GM12873 (cell line): ENCODE results near the gene C2orf80.

Experiments used
- TF ChIP-seq, protein P1 (sequence below): IDR thresholded peaks from 2 replicates; pipeline ENCODE4 v1.5.1; 2012; ENCODE audit warnings: low read depth, mild to moderate bottlenecking, moderate library complexity, low read length, control low read depth; ENCODE audit not compliant: insufficient read depth; ENCODE audit errors: missing control alignments

C2orf80 gene

DNA sequence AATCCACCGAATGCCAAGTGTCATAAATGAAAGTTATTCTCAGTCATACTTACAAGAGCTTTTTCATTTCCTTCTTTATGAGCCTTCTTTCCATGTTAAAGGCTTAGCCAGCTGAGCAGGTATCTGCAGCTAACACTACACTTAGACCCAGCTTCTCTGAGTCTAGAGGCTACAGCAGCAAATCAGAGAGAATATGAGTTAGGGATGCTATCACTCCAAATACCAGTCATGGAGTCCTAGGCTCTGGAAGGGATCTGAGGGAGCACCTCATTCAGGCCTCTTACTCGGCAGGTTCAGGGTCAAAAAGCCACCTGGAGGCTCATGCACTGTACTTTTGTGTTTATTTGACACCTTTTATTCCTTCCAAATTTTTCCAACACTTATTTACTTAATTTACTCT is 2.9 kb downstream of the C2orf80 start:
- TF ChIP-seq, protein P1, sequence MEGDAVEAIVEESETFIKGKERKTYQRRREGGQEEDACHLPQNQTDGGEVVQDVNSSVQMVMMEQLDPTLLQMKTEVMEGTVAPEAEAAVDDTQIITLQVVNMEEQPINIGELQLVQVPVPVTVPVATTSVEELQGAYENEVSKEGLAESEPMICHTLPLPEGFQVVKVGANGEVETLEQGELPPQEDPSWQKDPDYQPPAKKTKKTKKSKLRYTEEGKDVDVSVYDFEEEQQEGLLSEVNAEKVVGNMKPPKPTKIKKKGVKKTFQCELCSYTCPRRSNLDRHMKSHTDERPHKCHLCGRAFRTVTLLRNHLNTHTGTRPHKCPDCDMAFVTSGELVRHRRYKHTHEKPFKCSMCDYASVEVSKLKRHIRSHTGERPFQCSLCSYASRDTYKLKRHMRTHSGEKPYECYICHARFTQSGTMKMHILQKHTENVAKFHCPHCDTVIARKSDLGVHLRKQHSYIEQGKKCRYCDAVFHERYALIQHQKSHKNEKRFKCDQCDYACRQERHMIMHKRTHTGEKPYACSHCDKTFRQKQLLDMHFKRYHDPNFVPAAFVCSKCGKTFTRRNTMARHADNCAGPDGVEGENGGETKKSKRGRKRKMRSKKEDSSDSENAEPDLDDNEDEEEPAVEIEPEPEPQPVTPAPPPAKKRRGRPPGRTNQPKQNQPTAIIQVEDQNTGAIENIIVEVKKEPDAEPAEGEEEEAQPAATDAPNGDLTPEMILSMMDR: no peak

DNA sequence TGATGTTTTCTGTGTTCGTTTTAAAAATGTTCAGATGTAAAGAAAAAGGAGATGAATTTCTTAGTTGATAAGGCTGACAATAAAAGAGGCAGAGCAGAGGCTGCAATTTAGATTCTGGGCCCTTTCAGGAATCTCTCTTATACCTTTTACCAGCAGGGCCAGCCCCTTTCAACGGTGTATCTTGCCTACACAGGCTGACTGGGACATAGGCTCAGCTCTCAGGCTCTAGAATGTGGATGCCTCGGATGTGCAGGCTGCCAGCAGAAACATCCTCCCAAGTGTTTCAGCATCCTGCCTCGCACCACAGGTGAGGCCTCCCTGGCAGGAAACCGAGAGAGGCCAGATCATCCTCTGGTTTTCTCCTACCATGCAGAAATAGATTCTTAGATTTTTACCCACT is 3.4 kb downstream of the C2orf80 start:
- TF ChIP-seq, protein P1: no peak

DNA sequence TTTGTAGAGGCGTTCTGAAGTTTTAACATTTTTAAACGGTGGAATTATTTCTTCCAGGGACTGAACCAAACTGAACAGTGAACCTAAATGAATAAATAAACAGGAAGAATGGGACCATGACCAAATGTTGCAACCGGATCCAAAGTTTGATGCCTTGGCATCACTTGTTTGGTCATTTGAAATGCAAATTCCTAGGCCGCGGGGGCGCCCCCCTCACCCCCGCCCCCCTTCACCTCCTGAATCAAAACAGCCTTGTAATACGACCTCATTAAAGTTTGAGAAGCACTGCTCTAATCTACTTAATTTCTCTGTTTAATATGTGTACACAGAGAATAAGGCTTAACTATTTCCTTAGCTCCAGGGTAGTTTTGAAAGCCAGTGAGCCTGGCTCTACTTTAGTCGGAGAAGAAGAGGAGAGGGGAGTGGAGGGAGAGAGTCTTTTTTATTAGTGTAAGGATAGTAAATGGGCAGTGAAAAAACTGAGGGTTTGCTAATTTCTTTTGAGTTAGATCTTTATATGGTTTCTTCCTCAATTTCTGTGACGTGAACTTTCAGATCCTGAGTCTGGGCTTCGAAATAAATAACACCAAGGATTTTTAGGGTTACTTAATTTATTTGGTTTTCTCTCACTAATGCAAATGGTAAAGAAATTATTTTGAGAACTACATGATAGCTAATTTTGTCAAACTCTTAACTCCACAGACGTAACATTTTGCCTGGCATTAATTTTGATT is 5.7 kb downstream of the C2orf80 start:
- TF ChIP-seq, protein P1: no peak

DNA sequence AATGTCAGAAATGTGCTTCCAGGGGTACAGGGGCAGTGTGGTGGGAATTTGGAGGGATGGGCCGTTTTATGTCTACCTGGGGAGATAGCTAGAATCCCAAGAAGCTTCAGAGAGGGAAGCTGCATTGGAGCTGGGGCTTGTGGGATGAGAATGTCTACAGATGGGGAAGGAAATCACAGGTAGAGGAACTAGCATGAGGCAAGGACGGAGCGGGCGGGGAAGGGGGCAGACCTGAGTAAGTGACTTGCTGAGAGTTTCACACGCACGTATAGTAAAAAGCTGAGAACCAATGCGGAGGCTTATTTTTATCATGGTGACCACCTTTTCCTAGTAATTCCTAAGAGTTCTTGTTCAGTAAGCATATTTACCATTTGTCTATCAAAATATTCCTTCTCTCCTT is 6.3 kb downstream of the C2orf80 start:
- TF ChIP-seq, protein P1: no peak

DNA sequence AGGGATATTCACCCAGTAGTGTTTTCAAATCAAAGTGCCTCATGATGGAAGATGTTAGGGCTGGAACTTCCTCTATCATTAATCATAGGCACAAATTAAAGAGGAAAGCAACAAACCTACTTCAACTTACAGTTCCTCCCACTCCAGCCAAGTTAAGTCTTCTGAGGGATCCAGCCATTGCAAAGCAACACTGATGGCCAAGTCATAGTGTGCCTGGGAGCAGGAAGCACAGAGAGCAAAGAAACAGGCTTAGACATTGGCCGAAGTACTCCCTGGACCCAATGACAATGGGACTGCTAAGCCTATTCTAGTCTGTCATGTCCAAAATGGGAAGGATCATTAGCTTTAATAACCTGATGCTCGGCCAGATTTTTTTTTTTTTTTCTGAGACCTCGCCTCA is 7.0 kb downstream of the C2orf80 start:
- TF ChIP-seq, protein P1: no peak

DNA sequence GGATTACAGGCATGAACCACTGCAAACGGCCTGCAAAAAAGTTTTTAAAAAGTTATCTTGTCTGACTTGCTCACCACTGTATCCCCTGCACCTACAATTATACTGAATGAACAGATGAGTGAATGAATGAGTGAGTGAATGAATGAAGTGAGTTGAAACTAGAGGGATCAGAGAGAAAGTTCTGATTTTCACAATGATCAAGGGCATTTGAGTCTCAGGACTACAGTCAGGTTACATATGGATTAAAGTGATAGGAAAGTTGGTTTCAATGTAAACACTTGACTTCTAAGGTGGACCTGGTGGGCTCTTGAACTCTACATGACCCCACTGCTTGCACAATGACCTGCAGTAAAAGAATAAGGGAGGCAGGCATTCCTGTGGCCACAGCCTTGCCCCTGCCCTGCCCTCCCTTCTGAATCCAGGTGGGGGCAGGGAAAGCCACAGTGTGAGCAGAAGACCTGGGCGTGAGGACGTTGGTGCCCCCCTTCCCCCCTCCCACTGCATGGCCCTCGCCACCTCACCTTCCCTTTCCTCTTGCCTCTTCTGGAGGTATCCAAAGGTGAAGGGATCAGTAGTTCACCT is 10.7 kb downstream of the C2orf80 start:
- TF ChIP-seq, protein P1: no peak

DNA sequence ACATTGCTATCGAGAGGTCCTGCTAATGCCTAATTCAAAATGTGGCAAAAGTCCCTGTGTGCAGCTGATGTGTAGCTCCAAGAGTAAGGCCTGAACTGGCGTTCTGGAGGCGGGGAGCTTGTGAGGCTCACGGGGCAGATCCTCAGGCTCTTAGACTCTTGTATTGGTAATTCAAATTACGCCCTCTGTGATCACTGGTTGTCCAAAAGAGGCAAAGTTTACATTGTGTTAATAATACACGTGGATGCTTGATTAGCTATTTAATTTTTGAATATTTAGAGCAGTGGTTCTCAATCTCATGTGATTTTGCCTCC is 14.0 kb downstream of the C2orf80 start:
- TF ChIP-seq, protein P1: no peak
